Activated naive CD8-positive, alpha-beta T cell (primary cell): ENCODE results near the gene BSN.

Experiments
- H3K27ac Mint-ChIP-seq: one replicate; pipeline ENCODE4 v1.8.0; 2021; ENCODE audit warnings: mixed read lengths
- H3K27me3 Mint-ChIP-seq: one replicate; pipeline ENCODE4 v1.8.0; 2021; ENCODE audit warnings: mixed read lengths
- H3K36me3 Mint-ChIP-seq: one replicate; pipeline ENCODE4 v1.8.0; 2021; ENCODE audit warnings: mixed read lengths
- H3K4me1 Mint-ChIP-seq: one replicate; pipeline ENCODE4 v1.8.0; 2021; ENCODE audit warnings: low read depth, mixed read lengths
- H3K4me3 Mint-ChIP-seq: one replicate; pipeline ENCODE4 v1.8.0; 2021; ENCODE audit warnings: mild to moderate bottlenecking, mixed read lengths
- H3K9me3 Mint-ChIP-seq: one replicate; pipeline ENCODE4 v1.8.0; 2021; ENCODE audit warnings: low read depth, mixed read lengths

BSN gene

DNA sequence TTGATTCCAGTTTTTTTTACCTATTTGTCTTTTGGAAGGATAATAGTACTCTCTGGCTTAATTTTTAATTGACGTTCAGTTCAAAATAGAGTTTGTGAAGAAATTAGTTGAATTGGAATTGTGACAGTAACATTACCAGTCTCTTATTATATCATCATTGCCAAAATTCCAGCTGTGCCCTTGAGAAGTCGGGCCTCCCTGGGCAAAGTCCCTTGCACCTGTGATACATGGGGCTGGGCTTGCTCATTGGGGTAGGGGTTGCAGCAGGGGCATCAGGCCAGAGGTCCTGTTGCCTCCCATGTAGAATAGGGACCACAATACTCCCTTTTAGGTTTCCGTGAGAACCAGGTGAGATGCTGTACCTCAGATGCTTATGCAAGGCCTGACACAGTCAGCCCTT is 92.0 kb downstream of the BSN start:
- no peaks in the 10 kb centered on the region for H3K27me3 Mint-ChIP-seq
- H3K9me3 Mint-ChIP-seq, result no peaks in the 10 kb centered on the region
- H3K36me3 Mint-ChIP-seq, result no peaks in the 10 kb centered on the region
- no peak overlapping the region for H3K27ac Mint-ChIP-seq
- H3K4me1 Mint-ChIP-seq, result no peaks in the 10 kb centered on the region
- no peak overlapping the region for H3K4me3 Mint-ChIP-seq

DNA sequence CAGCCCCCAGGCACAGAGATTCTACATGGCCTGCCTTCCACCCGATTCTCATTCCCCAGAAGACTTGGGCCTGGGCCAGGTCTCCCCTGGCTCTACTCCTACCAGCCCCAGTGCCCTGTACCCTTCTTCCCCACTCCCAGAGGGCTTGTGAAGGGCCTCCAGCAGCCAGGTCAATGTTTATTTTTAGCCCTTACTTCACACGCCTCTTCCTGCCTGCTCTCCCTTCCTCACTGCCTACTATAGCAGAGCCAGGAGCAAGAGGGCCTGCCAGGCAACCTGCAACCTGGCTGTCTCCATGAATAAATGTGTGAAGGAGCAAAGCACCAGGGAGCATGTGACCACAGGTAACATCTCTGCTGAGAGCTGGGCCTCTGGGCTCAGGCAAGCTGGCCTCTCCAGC is 93.5 kb downstream of the BSN start:
- no peak overlapping the region for H3K4me3 Mint-ChIP-seq
- H3K27me3 Mint-ChIP-seq, result no peaks in the 10 kb centered on the region
- H3K9me3 Mint-ChIP-seq, result no peaks in the 10 kb centered on the region
- no peak overlapping the region for H3K27ac Mint-ChIP-seq
- no peaks in the 10 kb centered on the region for H3K36me3 Mint-ChIP-seq
- no peaks in the 10 kb centered on the region for H3K4me1 Mint-ChIP-seq

- H3K27ac Mint-ChIP-seq, result no peak overlapping the region
- H3K4me1 Mint-ChIP-seq, result no peaks in the 10 kb centered on the region
- H3K9me3 Mint-ChIP-seq, result no peaks in the 10 kb centered on the region
- H3K36me3 Mint-ChIP-seq, result no peaks in the 10 kb centered on the region
- no peak overlapping the region for H3K4me3 Mint-ChIP-seq
- no peaks in the 10 kb centered on the region for H3K27me3 Mint-ChIP-seq
Observed at GRCh38 chr3:49648354-49649019, 94.2 kb downstream of the BSN start.

DNA sequence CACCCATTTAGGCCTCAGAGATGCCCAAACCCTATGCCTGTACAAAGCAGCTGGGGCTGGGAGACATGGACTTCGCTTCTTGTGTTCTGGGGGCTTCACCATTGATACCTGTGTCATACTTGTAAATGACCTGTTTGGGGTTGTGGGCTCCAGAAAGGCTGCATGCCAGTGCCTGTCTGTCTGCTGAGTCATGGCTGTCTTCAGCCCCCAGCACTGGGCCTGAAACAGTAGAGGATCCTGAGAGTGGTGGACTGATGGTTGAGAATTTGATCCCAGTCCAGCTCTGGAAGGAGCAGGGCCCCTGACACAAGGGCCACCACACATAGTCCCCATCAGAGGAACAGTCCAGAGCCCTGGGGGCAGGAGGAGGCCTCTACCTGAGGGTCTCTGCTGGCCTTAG is 95.3 kb downstream of the BSN start:
- no peaks in the 10 kb centered on the region for H3K36me3 Mint-ChIP-seq
- no peaks in the 10 kb centered on the region for H3K27me3 Mint-ChIP-seq
- no peaks in the 10 kb centered on the region for H3K4me1 Mint-ChIP-seq
- H3K27ac Mint-ChIP-seq, result no peak overlapping the region
- no peaks in the 10 kb centered on the region for H3K9me3 Mint-ChIP-seq
- no peak overlapping the region for H3K4me3 Mint-ChIP-seq

DNA sequence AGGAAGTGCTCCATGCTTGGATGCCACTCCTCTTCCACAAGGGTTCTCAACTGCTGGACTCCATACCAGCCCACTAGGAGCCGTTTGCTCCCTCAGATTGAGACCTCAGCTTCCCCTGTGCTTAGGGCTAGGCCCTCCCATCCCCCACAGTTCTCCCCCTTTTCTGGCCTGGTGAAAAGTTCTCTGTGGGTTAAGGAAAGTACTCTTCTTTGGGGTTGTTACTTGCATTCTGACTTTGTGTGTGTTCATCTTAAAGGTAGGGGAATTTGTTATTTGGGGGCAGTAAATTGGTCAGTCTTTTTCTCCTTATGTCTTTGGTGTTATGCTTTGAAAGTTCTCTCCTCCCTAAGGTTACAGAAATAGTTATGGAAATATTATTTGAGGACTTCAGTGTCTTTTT is 95.9 kb downstream of the BSN start:
- H3K36me3 Mint-ChIP-seq, result no peaks in the 10 kb centered on the region
- no peaks in the 10 kb centered on the region for H3K27me3 Mint-ChIP-seq
- H3K27ac Mint-ChIP-seq, result no peak overlapping the region
- H3K9me3 Mint-ChIP-seq, result no peaks in the 10 kb centered on the region
- no peak overlapping the region for H3K4me3 Mint-ChIP-seq
- no peaks in the 10 kb centered on the region for H3K4me1 Mint-ChIP-seq

GRCh38 chr3:49650637-49651036 is 96.4 kb downstream of the BSN start:
- H3K27me3 Mint-ChIP-seq, result no peaks in the 10 kb centered on the region
- no peaks in the 10 kb centered on the region for H3K36me3 Mint-ChIP-seq
- H3K9me3 Mint-ChIP-seq, result no peaks in the 10 kb centered on the region
- no peak overlapping the region for H3K4me3 Mint-ChIP-seq
- no peaks in the 10 kb centered on the region for H3K4me1 Mint-ChIP-seq
- H3K27ac Mint-ChIP-seq, result no peak overlapping the region

GRCh38 chr3:49652218-49652902 is 98.1 kb downstream of the BSN start:
- Mint-ChIP-seq H3K4me3 (no peak overlapping the region), H3K4me1 (no peaks in the 10 kb centered on the region), H3K27me3 (no peaks in the 10 kb centered on the region), H3K36me3 (no peaks in the 10 kb centered on the region), H3K27ac (no peak overlapping the region), H3K9me3 (no peaks in the 10 kb centered on the region)

- Mint-ChIP-seq H3K36me3 (no peaks in the 10 kb centered on the region), H3K4me1 (no peaks in the 10 kb centered on the region), H3K27me3 (no peaks in the 10 kb centered on the region), H3K27ac (no peak overlapping the region), H3K4me3 (no peak overlapping the region), H3K9me3 (no peaks in the 10 kb centered on the region)
Observed at GRCh38 chr3:49652903-49653415, 98.7 kb downstream of the BSN start.

DNA sequence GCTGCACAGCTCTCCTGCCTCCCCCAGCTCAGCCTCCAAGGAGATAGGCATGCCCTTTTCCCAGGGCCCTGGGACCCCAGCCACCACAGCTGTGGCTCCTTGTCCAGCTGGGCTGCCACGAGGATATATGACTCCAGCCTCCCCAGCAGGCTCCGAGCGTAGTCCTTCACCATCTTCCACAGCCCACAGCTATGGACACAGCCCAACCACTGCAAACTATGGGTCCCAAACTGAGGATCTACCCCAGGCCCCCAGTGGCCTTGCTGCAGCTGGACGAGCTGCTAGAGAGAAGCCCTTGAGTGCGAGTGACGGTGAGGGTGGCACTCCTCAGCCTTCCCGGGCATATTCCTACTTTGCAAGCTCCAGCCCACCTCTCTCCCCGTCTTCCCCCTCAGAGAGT is 99.3 kb downstream of the BSN start:
- H3K27ac Mint-ChIP-seq, result no peak overlapping the region
- H3K36me3 Mint-ChIP-seq, result no peaks in the 10 kb centered on the region
- H3K9me3 Mint-ChIP-seq, result no peaks in the 10 kb centered on the region
- no peaks in the 10 kb centered on the region for H3K27me3 Mint-ChIP-seq
- H3K4me3 Mint-ChIP-seq, result no peak overlapping the region
- no peaks in the 10 kb centered on the region for H3K4me1 Mint-ChIP-seq

GRCh38 chr3:49654176-49654825 is 100.0 kb downstream of the BSN start:
- Mint-ChIP-seq H3K4me3 (no peak overlapping the region), H3K27ac (no peak overlapping the region), H3K27me3 (no peaks in the 10 kb centered on the region), H3K9me3 (no peaks in the 10 kb centered on the region), H3K36me3 (no peaks in the 10 kb centered on the region), H3K4me1 (no peaks in the 10 kb centered on the region)

GRCh38 chr3:49654955-49655556 is 100.8 kb downstream of the BSN start:
- no peak overlapping the region for H3K4me3 Mint-ChIP-seq
- H3K36me3 Mint-ChIP-seq, result no peaks in the 10 kb centered on the region
- no peaks in the 10 kb centered on the region for H3K9me3 Mint-ChIP-seq

DNA sequence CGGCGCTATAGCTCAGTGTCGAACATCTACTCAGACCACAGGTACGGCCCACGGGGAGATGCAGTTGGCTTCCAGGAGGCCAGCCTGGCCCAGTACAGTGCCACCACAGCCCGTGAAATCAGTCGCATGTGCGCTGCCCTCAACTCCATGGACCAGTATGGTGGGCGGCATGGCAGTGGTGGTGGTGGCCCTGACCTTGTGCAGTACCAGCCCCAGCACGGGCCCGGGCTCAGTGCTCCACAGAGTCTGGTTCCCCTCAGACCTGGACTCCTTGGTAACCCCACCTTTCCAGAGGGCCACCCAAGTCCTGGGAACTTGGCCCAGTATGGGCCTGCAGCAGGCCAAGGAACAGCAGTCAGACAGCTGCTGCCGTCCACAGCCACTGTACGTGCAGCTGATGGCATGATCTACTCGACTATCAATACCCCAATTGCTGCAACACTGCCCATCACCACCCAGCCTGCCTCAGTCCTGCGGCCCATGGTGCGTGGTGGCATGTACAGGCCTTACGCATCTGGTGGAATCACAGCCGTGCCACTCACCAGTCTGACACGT is 101.5 kb downstream of the BSN start:
- H3K4me1 Mint-ChIP-seq, result no peaks in the 10 kb centered on the region
- no peak overlapping the region for H3K27ac Mint-ChIP-seq
- no peaks in the 10 kb centered on the region for H3K27me3 Mint-ChIP-seq
- no peak overlapping the region for H3K4me3 Mint-ChIP-seq
- no peaks in the 10 kb centered on the region for H3K9me3 Mint-ChIP-seq
- no peaks in the 10 kb centered on the region for H3K36me3 Mint-ChIP-seq

More at GRCh38 chr3:49654955-49655556, 100.8 kb downstream of the BSN start:
- H3K4me1 Mint-ChIP-seq, result no peaks in the 10 kb centered on the region
- no peaks in the 10 kb centered on the region for H3K27me3 Mint-ChIP-seq
- no peak overlapping the region for H3K27ac Mint-ChIP-seq

GRCh38 chr3:49656541-49657112 is 102.3 kb downstream of the BSN start:
- H3K4me1 Mint-ChIP-seq, result no peaks in the 10 kb centered on the region
- no peaks in the 10 kb centered on the region for H3K9me3 Mint-ChIP-seq
- no peak overlapping the region for H3K4me3 Mint-ChIP-seq
- H3K36me3 Mint-ChIP-seq, result no peaks in the 10 kb centered on the region
- H3K27me3 Mint-ChIP-seq, result no peaks in the 10 kb centered on the region
- no peak overlapping the region for H3K27ac Mint-ChIP-seq

DNA sequence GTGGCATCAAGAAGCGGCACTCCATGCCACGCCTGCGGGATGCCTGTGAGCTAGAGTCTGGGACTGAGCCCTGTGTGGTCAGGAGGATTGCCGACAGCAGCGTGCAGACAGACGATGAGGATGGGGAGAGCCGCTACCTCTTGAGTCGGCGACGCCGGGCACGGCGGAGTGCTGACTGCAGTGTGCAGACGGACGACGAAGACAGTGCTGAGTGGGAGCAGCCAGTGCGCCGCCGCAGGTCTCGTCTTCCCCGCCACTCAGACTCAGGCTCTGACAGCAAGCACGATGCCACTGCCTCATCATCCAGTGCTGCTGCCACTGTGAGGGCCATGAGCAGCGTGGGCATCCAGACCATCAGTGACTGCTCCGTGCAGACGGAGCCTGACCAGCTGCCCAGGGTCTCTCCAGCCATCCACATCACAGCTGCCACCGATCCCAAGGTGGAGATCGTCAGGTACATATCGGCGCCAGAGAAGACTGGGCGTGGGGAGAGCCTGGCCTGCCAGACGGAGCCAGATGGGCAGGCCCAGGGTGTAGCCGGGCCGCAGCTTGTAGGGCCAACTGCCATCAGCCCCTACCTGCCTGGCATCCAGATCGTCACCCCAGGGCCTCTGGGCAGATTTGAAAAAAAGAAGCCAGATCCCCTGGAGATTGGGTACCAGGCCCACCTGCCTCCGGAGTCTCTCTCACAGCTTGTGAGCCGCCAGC is 103.1 kb downstream of the BSN start:
- Mint-ChIP-seq H3K27me3 (no peaks in the 10 kb centered on the region), H3K27ac (no peak overlapping the region), H3K9me3 (no peaks in the 10 kb centered on the region), H3K4me1 (no peaks in the 10 kb centered on the region), H3K4me3 (no peak overlapping the region), H3K36me3 (no peaks in the 10 kb centered on the region)
